HFFc6 (cell line): ENCODE measurements around the gene PHLDB3. TPM values are rescaled to one million over a fixed set of nuclear protein-coding genes. Genes with fewer than 3 reads are reported as not detected.

Experiments used
- DNase-seq: peaks from one replicate; pipeline ENCODE4 v3.0.0-alpha.2; 2018
- H3K27ac Mint-ChIP-seq: 2 replicates; pipeline ENCODE4 v1.8.0; 2020; ENCODE audit warnings: mild to moderate bottlenecking, mixed read lengths
- H3K27me3 Mint-ChIP-seq: 2 replicates; pipeline ENCODE4 v1.8.0; 2021; ENCODE audit warnings: mild to moderate bottlenecking, moderate library complexity, mixed read lengths; ENCODE audit not compliant: insufficient read depth
- H3K36me3 Mint-ChIP-seq: 2 replicates; pipeline ENCODE4 v1.8.0; 2021; ENCODE audit warnings: low read depth, mixed read lengths
- H3K4me1 Mint-ChIP-seq: 2 replicates; pipeline ENCODE4 v1.8.0; 2020; ENCODE audit warnings: low read depth, mixed read lengths
- H3K4me3 Mint-ChIP-seq: 2 replicates; pipeline ENCODE4 v1.8.0; 2020; ENCODE audit warnings: mild to moderate bottlenecking, moderate library complexity, mixed read lengths
- H3K9me3 Mint-ChIP-seq: 2 replicates; pipeline ENCODE4 v1.8.0; 2020; ENCODE audit warnings: mild to moderate bottlenecking, mixed read lengths
- long read RNA-seq: library from polyadenylated mRNA; unstranded; transcript quantifications from one replicate; pipeline ENCODE4 v2.0.0, GENCODE V29; 2019
- total RNA-seq, 6 experiments: library from RNA; stranded (reverse); fragmentation: NEBNext Ultra II Directional; extraction: Animal tissue kit (Norgen Biotek cat#: 25700); gene quantifications; 2 replicates in 1 of 6; 3 replicates in 5 of 6; pipeline ENCODE4 v1.2.3, GENCODE V29; 2021
- TF ChIP-seq, protein P1 (sequence below): fragments of 200-600 bp; sonication (generic); IDR thresholded peaks from 2 replicates; pipeline ENCODE4 v1.5.0; 2021; ENCODE audit warnings: antibody characterized with exemption, mild to moderate bottlenecking

The PHLDB3 gene
- total RNA-seq = 10 to 100 TPM in 4 of 6 experiments, 1 to 10 TPM in 2; 7.5 to 12.5 (median 11.7) TPM
- long read RNA-seq, partial matches to known transcripts = 3 of 12 reads
- long read RNA-seq, other reads (novel, unspliced or antisense) = 9 of 12 reads

DNA sequence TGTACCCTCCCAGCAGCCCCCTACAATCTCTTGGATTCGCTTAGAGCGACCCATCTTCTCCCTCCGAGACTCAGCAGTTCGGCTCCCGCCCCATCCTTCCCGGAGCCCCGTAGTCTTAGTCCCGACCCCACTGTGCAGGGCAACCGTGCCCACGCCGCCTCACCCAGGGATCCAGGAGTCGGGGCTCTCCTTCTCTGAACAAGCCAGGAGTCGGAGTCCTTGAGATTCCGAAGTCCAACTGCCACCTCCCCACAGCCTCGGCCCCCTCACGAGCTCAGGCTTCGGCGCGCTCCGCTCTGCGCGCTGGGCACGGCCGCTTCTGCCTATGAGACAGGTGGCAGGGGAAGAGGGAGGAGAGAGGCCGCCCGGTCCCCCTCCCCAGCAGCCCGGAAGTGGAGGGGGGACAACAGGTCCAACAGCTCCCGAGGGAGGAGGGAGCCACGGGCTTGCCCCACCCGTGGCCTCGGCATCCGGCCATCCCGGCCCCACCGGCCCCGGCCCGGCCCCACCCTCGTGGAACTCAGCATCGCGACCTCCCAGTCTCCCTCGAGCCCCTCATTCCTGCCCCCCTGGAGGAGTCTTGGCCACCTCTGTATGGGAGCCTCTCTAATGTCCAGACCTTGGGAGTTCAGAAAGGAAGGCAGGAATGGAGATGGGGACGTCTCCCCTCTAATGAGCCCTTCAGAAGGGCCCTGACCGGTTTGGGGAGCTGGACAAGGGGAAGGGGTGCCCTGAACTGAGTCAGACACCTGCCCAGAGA is at the start of gene PHLDB3:
TSS of gene PHLDB3 (minus strand) at position 321 of the 760 bp plus-strand sequence. CDS start 628 bp downstream, outside the sequence.
- DNase-seq = no peak
- TF ChIP-seq, protein P1, sequence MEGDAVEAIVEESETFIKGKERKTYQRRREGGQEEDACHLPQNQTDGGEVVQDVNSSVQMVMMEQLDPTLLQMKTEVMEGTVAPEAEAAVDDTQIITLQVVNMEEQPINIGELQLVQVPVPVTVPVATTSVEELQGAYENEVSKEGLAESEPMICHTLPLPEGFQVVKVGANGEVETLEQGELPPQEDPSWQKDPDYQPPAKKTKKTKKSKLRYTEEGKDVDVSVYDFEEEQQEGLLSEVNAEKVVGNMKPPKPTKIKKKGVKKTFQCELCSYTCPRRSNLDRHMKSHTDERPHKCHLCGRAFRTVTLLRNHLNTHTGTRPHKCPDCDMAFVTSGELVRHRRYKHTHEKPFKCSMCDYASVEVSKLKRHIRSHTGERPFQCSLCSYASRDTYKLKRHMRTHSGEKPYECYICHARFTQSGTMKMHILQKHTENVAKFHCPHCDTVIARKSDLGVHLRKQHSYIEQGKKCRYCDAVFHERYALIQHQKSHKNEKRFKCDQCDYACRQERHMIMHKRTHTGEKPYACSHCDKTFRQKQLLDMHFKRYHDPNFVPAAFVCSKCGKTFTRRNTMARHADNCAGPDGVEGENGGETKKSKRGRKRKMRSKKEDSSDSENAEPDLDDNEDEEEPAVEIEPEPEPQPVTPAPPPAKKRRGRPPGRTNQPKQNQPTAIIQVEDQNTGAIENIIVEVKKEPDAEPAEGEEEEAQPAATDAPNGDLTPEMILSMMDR = no peak
- no peaks in the 10 kb centered on the region for H3K9me3 Mint-ChIP-seq

DNA sequence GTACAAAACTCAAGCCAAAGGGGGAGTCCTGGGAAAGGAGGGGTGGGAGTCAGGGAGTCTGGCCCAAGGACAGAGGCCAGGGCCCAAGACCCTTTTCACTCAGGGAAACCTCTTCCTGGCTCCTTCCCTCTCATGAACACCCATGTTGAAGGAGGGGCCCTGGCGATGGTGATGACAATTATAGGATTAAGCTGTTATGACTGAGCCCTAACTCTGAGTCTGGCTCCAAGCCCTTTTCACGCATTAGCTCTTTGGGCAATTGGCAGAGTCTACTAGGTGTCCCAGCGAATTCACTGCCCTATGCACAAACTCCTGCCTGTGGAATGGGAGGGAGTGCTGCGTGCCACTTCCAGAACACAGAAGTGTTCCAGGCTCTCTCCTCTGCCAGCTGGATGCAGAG is 49.1 kb upstream of the PHLDB3 start:
- H3K27ac Mint-ChIP-seq = no peak overlapping the region
- H3K27me3 Mint-ChIP-seq = peaks cover 3% of the 10 kb centered on the region; the same call in 1 of the 2 replicates
- no peak for DNase-seq
- 0 out of 2 replicates have a peak, but pooled peaks cover 17% of the 10 kb centered on the region for H3K36me3 Mint-ChIP-seq
- H3K4me3 Mint-ChIP-seq = no peak overlapping the region
- no peaks in the 10 kb centered on the region for H3K9me3 Mint-ChIP-seq
- peaks cover 18% of the 10 kb centered on the region for H3K4me1 Mint-ChIP-seq
- TF ChIP-seq, protein P1 = no peak

More for the DNA sequence above, at the start of gene PHLDB3:
- H3K27me3 Mint-ChIP-seq = peaks cover 1% of the 10 kb centered on the region; the same call in 1 of the 2 replicates
- H3K36me3 Mint-ChIP-seq = peaks cover 28% of the 10 kb centered on the region
- H3K4me1 Mint-ChIP-seq = peaks cover 30% of the 10 kb centered on the region
- H3K4me3 Mint-ChIP-seq = peak within 1 kb of the TSS; percentile 89
- peak within 1 kb of the TSS; percentile 73 for H3K27ac Mint-ChIP-seq

DNA sequence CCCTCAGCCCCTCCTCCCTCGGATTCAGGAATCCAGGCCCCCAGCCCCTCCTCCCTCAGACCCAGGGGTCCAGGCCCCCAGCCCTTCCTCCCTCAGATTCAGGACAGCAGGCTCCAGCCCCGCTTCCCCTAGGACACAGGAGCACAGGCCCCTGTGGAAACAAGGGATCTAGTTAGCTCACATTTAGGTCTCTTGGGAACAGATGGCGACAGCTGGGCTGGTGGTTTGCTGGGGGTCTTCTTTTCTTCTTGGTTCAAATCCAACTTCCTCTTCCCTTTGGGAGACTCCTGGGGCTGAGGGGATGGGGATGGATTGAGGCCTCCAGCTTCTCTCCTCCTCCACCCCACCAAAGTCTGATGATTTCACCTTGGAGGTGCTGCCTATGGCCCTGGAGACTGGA is 48.1 kb upstream of the PHLDB3 start:
- TF ChIP-seq, protein P1 = no peak
- Mint-ChIP-seq H3K4me1 (peaks cover 12% of the 10 kb centered on the region), H3K27me3 (peaks cover 3% of the 10 kb centered on the region; the same call in 1 of the 2 replicates), H3K9me3 (no peaks in the 10 kb centered on the region), H3K36me3 (0 out of 2 replicates have a peak, but pooled peaks cover 20% of the 10 kb centered on the region), H3K4me3 (no peak overlapping the region), H3K27ac (no peak overlapping the region)
- no peak for DNase-seq

DNA sequence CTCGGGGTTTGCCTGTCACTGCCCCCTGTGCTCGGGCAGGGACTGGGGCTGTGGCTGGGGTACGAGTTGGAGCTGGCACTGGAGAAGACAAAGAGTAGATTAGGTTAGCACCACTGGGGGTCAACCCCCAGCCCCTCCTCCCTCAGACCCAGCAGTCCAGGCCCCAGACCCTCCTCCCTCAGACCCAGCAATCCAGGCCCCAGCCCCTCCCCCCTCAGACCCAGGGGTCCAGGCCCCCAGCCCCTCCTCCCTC is 47.6 kb upstream of the PHLDB3 start:
- 0 out of 2 replicates have a peak, but pooled peaks cover 20% of the 10 kb centered on the region for H3K36me3 Mint-ChIP-seq
- H3K9me3 Mint-ChIP-seq = no peaks in the 10 kb centered on the region
- H3K4me1 Mint-ChIP-seq = peaks cover 7% of the 10 kb centered on the region
- H3K4me3 Mint-ChIP-seq = no peak overlapping the region
- H3K27me3 Mint-ChIP-seq = peaks cover 3% of the 10 kb centered on the region; the same call in 1 of the 2 replicates
- DNase-seq = no peak
- H3K27ac Mint-ChIP-seq = no peak overlapping the region
- TF ChIP-seq, protein P1 = no peak

DNA sequence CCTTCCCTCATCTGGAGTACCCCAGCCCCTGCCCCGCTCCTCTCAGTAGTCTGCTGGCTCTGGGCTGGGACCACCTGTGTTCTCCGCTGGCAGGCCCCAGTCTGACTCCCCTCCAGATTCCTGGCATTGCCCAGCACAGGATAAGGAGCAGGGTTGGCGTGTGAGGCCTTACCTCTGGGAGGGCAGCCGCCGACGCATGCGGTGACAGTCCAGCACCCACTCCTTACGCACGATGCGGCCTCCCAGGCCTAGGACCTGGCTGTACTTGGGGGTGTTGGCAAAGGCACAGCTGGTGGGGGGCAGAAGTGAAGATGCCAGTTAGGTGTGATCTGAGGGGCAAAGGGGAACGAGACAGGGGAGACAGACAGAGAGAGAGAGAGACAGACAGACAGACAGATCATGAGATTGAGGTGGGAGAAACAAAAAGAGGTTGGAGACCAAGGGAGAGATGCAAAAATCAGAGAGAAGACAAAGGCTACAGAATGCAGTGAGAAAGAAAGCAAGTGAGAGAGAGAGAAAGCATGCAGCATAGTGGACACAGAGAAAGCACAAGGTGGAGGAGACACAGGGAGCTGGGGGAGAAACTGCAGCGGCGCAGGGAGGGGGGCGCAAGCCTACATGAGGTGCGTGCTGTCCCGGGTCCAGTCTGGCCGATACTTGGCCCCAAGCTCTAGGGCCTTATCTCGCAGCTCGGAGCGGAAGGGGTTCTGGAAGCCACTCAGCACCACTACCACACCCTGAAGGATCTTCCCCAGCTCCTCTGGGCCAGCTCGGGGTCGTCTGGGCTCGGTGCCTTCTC is 47.1 kb upstream of the PHLDB3 start:
- Mint-ChIP-seq H3K9me3 (no peaks in the 10 kb centered on the region), H3K36me3 (0 out of 2 replicates have a peak, but pooled peaks cover 20% of the 10 kb centered on the region), H3K27me3 (peaks cover 3% of the 10 kb centered on the region; the same call in 1 of the 2 replicates), H3K27ac (no peak overlapping the region; the same call in 1 of the 2 replicates), H3K4me3 (no peak overlapping the region), H3K4me1 (peaks cover 5% of the 10 kb centered on the region; the same call in 1 of the 2 replicates)
- no peak for DNase-seq
- TF ChIP-seq, protein P1 = no peak
